Neural cell (in vitro differentiated cells): ENCODE results near the gene TRIM32. TPM values are rescaled to one million over a fixed set of nuclear protein-coding genes. Genes with fewer than 3 reads are reported as not detected.

Experiments used
- H2AFZ ChIP-seq: fragments of 200-600, 300-800 bp; sonication (generic), shearing (Covaris generic); 2 replicates; pipeline ENCODE4 v1.6.0; 2014; ENCODE audit warnings: low read depth, mild to moderate bottlenecking, antibody characterized with exemption, low read length, moderate library complexity
- H3F3A ChIP-seq: fragments of 200-600 bp; shearing (Covaris generic); 2 replicates; pipeline ENCODE4 v1.6.1; 2016; ENCODE audit warnings: mild to moderate bottlenecking, moderate library complexity, mixed read lengths, antibody characterized with exemption, low read length; ENCODE audit not compliant: insufficient read depth, poor library complexity, severe bottlenecking
- H3K27ac ChIP-seq: fragments of 200-600, 300-800 bp; sonication (generic), shearing (Covaris generic); 2 replicates; pipeline ENCODE4 v1.5.1; 2014; ENCODE audit warnings: mild to moderate bottlenecking, low read length, moderate library complexity
- H3K27me3 ChIP-seq: fragments of 300-800, 200-600 bp; sonication (generic), shearing (Covaris generic); 2 replicates; pipeline ENCODE4 v1.6.0; 2014; ENCODE audit warnings: mild to moderate bottlenecking, low read depth, low read length, moderate library complexity; ENCODE audit not compliant: insufficient read depth
- H3K36me3 ChIP-seq: fragments of 300-800, 200-600 bp; sonication (generic), shearing (Covaris generic); 2 replicates; pipeline ENCODE4 v1.5.1; 2014; ENCODE audit warnings: mild to moderate bottlenecking, antibody characterized with exemption, low read length, moderate library complexity; ENCODE audit not compliant: insufficient read depth
- H3K4me2 ChIP-seq: fragments of 300-800, 200-600 bp; sonication (generic), shearing (Covaris generic); 2 replicates; pipeline ENCODE4 v1.6.0; 2014; ENCODE audit warnings: mild to moderate bottlenecking, low read length
- H3K4me3 ChIP-seq: fragments of 300-800, 200-600 bp; sonication (generic), shearing (Covaris generic); 2 replicates; pipeline ENCODE4 v1.5.1; 2014; ENCODE audit warnings: mild to moderate bottlenecking, low read length, moderate library complexity
- H3K79me2 ChIP-seq: fragments of 200-600 bp; shearing (Covaris generic); replicated peaks from 2 replicates; pipeline ENCODE4 v1.6.0; 2014; ENCODE audit warnings: mild to moderate bottlenecking, low read length, moderate library complexity; ENCODE audit not compliant: insufficient read depth
- H3K9ac ChIP-seq: fragments of 300-800, 200-600 bp; sonication (generic), shearing (Covaris generic); 2 replicates; pipeline ENCODE4 v1.6.1; 2016; ENCODE audit warnings: mild to moderate bottlenecking, low read length, mixed read lengths
- H3K9me2 ChIP-seq: fragments of 200-600 bp; shearing (Covaris generic); 2 replicates; pipeline ENCODE4 v1.6.1; 2016; ENCODE audit warnings: mild to moderate bottlenecking, low read length, mixed read lengths; ENCODE audit not compliant: insufficient read depth
- H3K9me3 ChIP-seq: fragments of 200-600, 300-800 bp; sonication (generic), shearing (Covaris generic); 2 replicates; pipeline ENCODE4 v1.6.1; 2016; ENCODE audit warnings: mild to moderate bottlenecking, mixed run types, low read length, moderate library complexity, mixed read lengths
- H4K20me1 ChIP-seq: fragments of 200-600 bp; shearing (Covaris generic); 2 replicates; pipeline ENCODE4 v1.6.1; 2016; ENCODE audit warnings: mild to moderate bottlenecking, mixed run types; ENCODE audit not compliant: insufficient read depth
- EP300 ChIP-seq: fragments of 450-650 bp; conservative IDR thresholded peaks from 2 replicates; pipeline ENCODE4 v1.6.1; 2014; ENCODE audit warnings: antibody characterized with exemption, mild to moderate bottlenecking, moderate library complexity; ENCODE audit not compliant: poor library complexity, severe bottlenecking
- EZH2 ChIP-seq: fragments of 200-600, 300-800 bp; shearing (Covaris generic), sonication (generic); IDR thresholded peaks from 2 replicates; pipeline ENCODE4 v1.6.1; 2014; ENCODE audit warnings: antibody characterized with exemption, low read length, borderline replicate concordance, mild to moderate bottlenecking; ENCODE audit not compliant: insufficient read depth, poor library complexity, severe bottlenecking
- MXI1 ChIP-seq: fragments of 450-650 bp; conservative IDR thresholded peaks from 2 replicates; pipeline ENCODE4 v1.6.1; 2014; ENCODE audit warnings: antibody characterized with exemption, mild to moderate bottlenecking; ENCODE audit not compliant: poor library complexity, severe bottlenecking
- POLR2AphosphoS5 ChIP-seq: IDR thresholded peaks from 2 replicates; pipeline ENCODE4 v1.6.1; 2012
- RAD21 ChIP-seq: fragments of 450-650 bp; conservative IDR thresholded peaks from 2 replicates; pipeline ENCODE4 v1.6.1; 2014; ENCODE audit warnings: antibody characterized with exemption, mild to moderate bottlenecking, moderate library complexity
- SMC3 ChIP-seq: fragments of 450-650 bp; conservative IDR thresholded peaks from 2 replicates; pipeline ENCODE4 v1.6.1; 2014; ENCODE audit warnings: antibody characterized with exemption, mild to moderate bottlenecking, moderate library complexity; ENCODE audit not compliant: poor library complexity
- TAF1 ChIP-seq: IDR thresholded peaks from 2 replicates; pipeline ENCODE4 v1.6.1; 2012; ENCODE audit warnings: low read depth
- polyA plus RNA-seq: library from polyadenylated mRNA; depleted of rRNA; stranded (reverse); fragments of >200 nt; gene quantifications from 2 replicates; pipeline ENCODE4 v1.2.3, GENCODE V29; 2014
- TF ChIP-seq, protein P1 (sequence below): IDR thresholded peaks from 2 replicates; pipeline ENCODE4 v1.6.1; 2012; ENCODE audit warnings: borderline replicate concordance
- TF ChIP-seq, protein P2 (sequence below): fragments of 450-650 bp; IDR thresholded peaks from 2 replicates; pipeline ENCODE4 v1.5.1; 2014; ENCODE audit warnings: antibody characterized with exemption, mild to moderate bottlenecking, moderate library complexity; ENCODE audit not compliant: poor library complexity, severe bottlenecking

Gene TRIM32
- polyA plus RNA-seq, 1 donor from 2014 or later: 9.1 TPM

- H3K79me2 ChIP-seq: no peaks in the 10 kb centered on the region
- no peak overlapping the region for H3K9ac ChIP-seq
- H3K27ac ChIP-seq: no peak overlapping the region
- H3K4me3 ChIP-seq: no peak overlapping the region
- no peaks in the 10 kb centered on the region for H3K9me2 ChIP-seq
- TF ChIP-seq MXI1 (no peak), TAF1 (no peak), EZH2 (no peak), POLR2AphosphoS5 (no peak)
- TF ChIP-seq, protein P1, sequence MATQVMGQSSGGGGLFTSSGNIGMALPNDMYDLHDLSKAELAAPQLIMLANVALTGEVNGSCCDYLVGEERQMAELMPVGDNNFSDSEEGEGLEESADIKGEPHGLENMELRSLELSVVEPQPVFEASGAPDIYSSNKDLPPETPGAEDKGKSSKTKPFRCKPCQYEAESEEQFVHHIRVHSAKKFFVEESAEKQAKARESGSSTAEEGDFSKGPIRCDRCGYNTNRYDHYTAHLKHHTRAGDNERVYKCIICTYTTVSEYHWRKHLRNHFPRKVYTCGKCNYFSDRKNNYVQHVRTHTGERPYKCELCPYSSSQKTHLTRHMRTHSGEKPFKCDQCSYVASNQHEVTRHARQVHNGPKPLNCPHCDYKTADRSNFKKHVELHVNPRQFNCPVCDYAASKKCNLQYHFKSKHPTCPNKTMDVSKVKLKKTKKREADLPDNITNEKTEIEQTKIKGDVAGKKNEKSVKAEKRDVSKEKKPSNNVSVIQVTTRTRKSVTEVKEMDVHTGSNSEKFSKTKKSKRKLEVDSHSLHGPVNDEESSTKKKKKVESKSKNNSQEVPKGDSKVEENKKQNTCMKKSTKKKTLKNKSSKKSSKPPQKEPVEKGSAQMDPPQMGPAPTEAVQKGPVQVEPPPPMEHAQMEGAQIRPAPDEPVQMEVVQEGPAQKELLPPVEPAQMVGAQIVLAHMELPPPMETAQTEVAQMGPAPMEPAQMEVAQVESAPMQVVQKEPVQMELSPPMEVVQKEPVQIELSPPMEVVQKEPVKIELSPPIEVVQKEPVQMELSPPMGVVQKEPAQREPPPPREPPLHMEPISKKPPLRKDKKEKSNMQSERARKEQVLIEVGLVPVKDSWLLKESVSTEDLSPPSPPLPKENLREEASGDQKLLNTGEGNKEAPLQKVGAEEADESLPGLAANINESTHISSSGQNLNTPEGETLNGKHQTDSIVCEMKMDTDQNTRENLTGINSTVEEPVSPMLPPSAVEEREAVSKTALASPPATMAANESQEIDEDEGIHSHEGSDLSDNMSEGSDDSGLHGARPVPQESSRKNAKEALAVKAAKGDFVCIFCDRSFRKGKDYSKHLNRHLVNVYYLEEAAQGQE: no peak
- no peak overlapping the region for H2AFZ ChIP-seq
- H3K9me3 ChIP-seq: no peaks in the 10 kb centered on the region
- no peaks in the 10 kb centered on the region for H3K27me3 ChIP-seq
- no peaks in the 10 kb centered on the region for H3K36me3 ChIP-seq
- H4K20me1 ChIP-seq: no peaks in the 10 kb centered on the region
- no peaks in the 10 kb centered on the region for H3F3A ChIP-seq
- H3K4me2 ChIP-seq: no peak overlapping the region
Measured at GRCh38 chr9:116718111-116718510, 31.0 kb downstream of the TRIM32 start.

- H2AFZ ChIP-seq: no peak overlapping the region
- no peak overlapping the region for H3K27ac ChIP-seq
- H3K9me2 ChIP-seq: no peaks in the 10 kb centered on the region
- H3K79me2 ChIP-seq: no peaks in the 10 kb centered on the region
- H4K20me1 ChIP-seq: no peaks in the 10 kb centered on the region
- no peaks in the 10 kb centered on the region for H3K36me3 ChIP-seq
- no peak for TF ChIP-seq TAF1
- TF ChIP-seq RAD21: no peak
- no peak for TF ChIP-seq MXI1
- TF ChIP-seq EP300: no peak
- no peak for TF ChIP-seq EZH2
- TF ChIP-seq, protein P1: no peak
- no peak for TF ChIP-seq POLR2AphosphoS5
- TF ChIP-seq, protein P2, sequence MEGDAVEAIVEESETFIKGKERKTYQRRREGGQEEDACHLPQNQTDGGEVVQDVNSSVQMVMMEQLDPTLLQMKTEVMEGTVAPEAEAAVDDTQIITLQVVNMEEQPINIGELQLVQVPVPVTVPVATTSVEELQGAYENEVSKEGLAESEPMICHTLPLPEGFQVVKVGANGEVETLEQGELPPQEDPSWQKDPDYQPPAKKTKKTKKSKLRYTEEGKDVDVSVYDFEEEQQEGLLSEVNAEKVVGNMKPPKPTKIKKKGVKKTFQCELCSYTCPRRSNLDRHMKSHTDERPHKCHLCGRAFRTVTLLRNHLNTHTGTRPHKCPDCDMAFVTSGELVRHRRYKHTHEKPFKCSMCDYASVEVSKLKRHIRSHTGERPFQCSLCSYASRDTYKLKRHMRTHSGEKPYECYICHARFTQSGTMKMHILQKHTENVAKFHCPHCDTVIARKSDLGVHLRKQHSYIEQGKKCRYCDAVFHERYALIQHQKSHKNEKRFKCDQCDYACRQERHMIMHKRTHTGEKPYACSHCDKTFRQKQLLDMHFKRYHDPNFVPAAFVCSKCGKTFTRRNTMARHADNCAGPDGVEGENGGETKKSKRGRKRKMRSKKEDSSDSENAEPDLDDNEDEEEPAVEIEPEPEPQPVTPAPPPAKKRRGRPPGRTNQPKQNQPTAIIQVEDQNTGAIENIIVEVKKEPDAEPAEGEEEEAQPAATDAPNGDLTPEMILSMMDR: no peak
- no peak for TF ChIP-seq SMC3
- no peak overlapping the region for H3K4me3 ChIP-seq
- no peaks in the 10 kb centered on the region for H3K27me3 ChIP-seq
- no peak overlapping the region for H3K9ac ChIP-seq
- no peaks in the 10 kb centered on the region for H3K9me3 ChIP-seq
- H3K4me2 ChIP-seq: no peak overlapping the region
- H3F3A ChIP-seq: no peaks in the 10 kb centered on the region
Measured at GRCh38 chr9:116720111-116720510, 33.0 kb downstream of the TRIM32 start.
